DMS53 treated with DMSO at 0.1 percent for 48 hours (cell line): ENCODE measurements around the gene INHBB.

Experiments
- DNase-seq: peaks from one replicate; lab custom pipeline; 2025; ENCODE audit not compliant: unreplicated experiment; lab: John Stamatoyannopoulos, UW

Gene INHBB

GRCh38 chr2:120341977-120342376 is 4.0 kb upstream of the INHBB start:
- DNase-seq: no peak

GRCh38 chr2:120342446-120342845 is 3.5 kb upstream of the INHBB start:
- DNase-seq: no peak

GRCh38 chr2:120343100-120343432 is 2.9 kb upstream of the INHBB start:
- no peak for DNase-seq

GRCh38 chr2:120343433-120344105 is 2.4 kb upstream of the INHBB start:
- peak; percentile 84 for DNase-seq

GRCh38 chr2:120344214-120344975 is 1.5 kb upstream of the INHBB start:
- DNase-seq: peak; percentile 38

- DNase-seq: peak; percentile 30
These were observed 857 bp upstream of the INHBB start for GRCh38 chr2:120344976-120345581.

GRCh38 chr2:120345608-120346007 is 328 bp upstream of the INHBB start:
- no peak for DNase-seq

GRCh38 chr2:120346667-120347358 is 877 bp downstream of the INHBB start:
- DNase-seq: peak; percentile 45

GRCh38 chr2:120347396-120348060 is 1.6 kb downstream of the INHBB start:
- DNase-seq: peak; percentile 18

- DNase-seq: peak; percentile 72
These were observed 2.3 kb downstream of the INHBB start for GRCh38 chr2:120348134-120348736.

- no peak for DNase-seq
These were observed 3.0 kb downstream of the INHBB start for GRCh38 chr2:120348737-120349439.

- no peak for DNase-seq
These were observed 3.5 kb downstream of the INHBB start for GRCh38 chr2:120349440-120349921.

- DNase-seq: no peak
These were observed 4.1 kb downstream of the INHBB start for GRCh38 chr2:120350080-120350479.

- no peak for DNase-seq
These were observed 4.9 kb downstream of the INHBB start for GRCh38 chr2:120350801-120351320.

- no peak for DNase-seq
These were observed 7.0 kb downstream of the INHBB start for GRCh38 chr2:120352696-120353590.

GRCh38 chr2:120353591-120353898 is 7.6 kb downstream of the INHBB start:
- no peak for DNase-seq

GRCh38 chr2:120353931-120354330 is 8.0 kb downstream of the INHBB start:
- DNase-seq: no peak

- no peak for DNase-seq
These were observed 8.5 kb downstream of the INHBB start for GRCh38 chr2:120354467-120354866.
